ENCODE data around the gene LRRC27.

DNA sequence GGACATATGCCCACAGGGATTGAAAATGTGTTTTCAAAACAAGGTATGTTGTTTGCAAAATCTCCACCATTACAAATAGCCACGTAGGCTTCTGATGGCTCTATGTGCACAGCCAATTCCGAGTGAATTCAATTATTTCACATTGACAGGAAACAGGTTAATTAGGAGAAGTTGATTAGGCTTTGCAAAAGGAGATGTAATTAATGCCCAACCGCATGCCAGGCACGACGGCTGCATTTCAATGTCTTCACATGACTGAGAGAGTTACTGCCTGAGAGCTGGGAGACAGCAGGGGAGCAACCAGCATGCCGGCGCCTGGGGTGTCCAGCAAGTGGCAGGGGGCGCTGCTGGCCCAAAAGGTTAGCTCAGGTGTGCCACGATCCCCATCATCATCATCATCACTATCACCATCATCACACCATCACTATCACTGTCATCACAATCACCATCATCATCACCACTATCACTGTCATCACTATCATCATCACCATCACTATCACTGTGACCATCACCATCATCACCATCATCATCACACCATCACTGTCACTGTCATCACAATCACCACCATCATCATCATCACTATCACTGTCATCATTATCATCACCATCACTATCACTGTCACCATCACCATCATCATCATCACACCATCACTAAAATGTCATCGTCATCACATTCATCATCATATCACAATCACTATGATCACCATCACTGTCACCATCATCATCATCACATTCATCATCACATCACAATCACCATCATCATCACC is 95.2 kb downstream of the LRRC27 start:
- no peak for TF ChIP-seq JUND (IDR thresholded peaks at IDR 0.05)
- TF ChIP-seq, protein P1, sequence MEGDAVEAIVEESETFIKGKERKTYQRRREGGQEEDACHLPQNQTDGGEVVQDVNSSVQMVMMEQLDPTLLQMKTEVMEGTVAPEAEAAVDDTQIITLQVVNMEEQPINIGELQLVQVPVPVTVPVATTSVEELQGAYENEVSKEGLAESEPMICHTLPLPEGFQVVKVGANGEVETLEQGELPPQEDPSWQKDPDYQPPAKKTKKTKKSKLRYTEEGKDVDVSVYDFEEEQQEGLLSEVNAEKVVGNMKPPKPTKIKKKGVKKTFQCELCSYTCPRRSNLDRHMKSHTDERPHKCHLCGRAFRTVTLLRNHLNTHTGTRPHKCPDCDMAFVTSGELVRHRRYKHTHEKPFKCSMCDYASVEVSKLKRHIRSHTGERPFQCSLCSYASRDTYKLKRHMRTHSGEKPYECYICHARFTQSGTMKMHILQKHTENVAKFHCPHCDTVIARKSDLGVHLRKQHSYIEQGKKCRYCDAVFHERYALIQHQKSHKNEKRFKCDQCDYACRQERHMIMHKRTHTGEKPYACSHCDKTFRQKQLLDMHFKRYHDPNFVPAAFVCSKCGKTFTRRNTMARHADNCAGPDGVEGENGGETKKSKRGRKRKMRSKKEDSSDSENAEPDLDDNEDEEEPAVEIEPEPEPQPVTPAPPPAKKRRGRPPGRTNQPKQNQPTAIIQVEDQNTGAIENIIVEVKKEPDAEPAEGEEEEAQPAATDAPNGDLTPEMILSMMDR (IDR thresholded peaks at IDR 0.05 in 2 of 3, conservative IDR thresholded peaks at IDR 0.05 in 1 of 3; ENCODE audit: borderline replicate concordance in 1 of 3, insufficient read depth in 1 of 3, low read depth in 2 of 3, low read length in 2 of 3), result no peak
- no peak for TF ChIP-seq EZH2 (IDR thresholded peaks at IDR 0.05)
- TF ChIP-seq POLR2A (IDR thresholded peaks at IDR 0.05; ENCODE audit: borderline replicate concordance, extremely low read depth, insufficient read depth, insufficient read length), result no peak
